A549 (cell line): Measurements from ENCODE around the gene PSMC5.
"Not testable (repeated sequence)": the region's sequence is repeated elsewhere in the genome, so short reads cannot be mapped to it uniquely, and the experiment has no call there.

Experiments
- EP300 ChIP-seq, 2 experiments: fragments of >200 bp; sonication (Bioruptor Twin); formaldehyde crosslinking; IDR thresholded peaks; 2 replicates in 1 of 2; 3 replicates in 1 of 2; pipeline ENCODE4 v1.6.1; 2016 to 2017
- POLR2A ChIP-seq: IDR thresholded peaks from 2 replicates; pipeline ENCODE4 v1.6.1; 2012; ENCODE audit warnings: mild to moderate bottlenecking, low read length
- RFX5 ChIP-seq: fragments of 450-650 bp; IDR thresholded peaks from 2 replicates; pipeline ENCODE4 v1.7.1; 2014; ENCODE audit warnings: antibody characterized with exemption, mild to moderate bottlenecking, moderate library complexity
- USF2 ChIP-seq: fragments of 450-650 bp; IDR thresholded peaks from 2 replicates; pipeline ENCODE4 v1.6.1; 2014; ENCODE audit warnings: antibody characterized with exemption

- TF ChIP-seq RFX5; POLR2A; USF2; EP300 (IDR thresholded peaks at IDR 0.05): not testable (repeated sequence)
Measured at GRCh38 chr17:63856425-63856824, 29.2 kb downstream of the PSMC5 start.
